K562 (cell line): ENCODE results near the gene UVRAG. TPM values are rescaled to one million over a fixed set of nuclear protein-coding genes. Genes with fewer than 3 reads are reported as not detected.

Experiments used
- ATAC-seq: fragments of 200-7000 bp; cut with Tn5 transposase; 3 replicates; pipeline ENCODE4 v1.9.1; 2020; ENCODE audit warnings: moderate library complexity
- BruUV-seq: library from RNA; stranded (reverse); fragments of 400-500 nt; replicated peaks from 2 replicates; lab custom pipeline; 2021; lab: Mats Ljungman, UMichigan
- CTCF ChIA-PET: fragments of 300-600 bp; formaldehyde crosslinking; extraction: SDS; loops from one replicate; lab custom pipeline; 2021; ENCODE audit warnings: low intra/inter-chr PET ratio; lab: Yijun Ruan, JAX
- POLR2A ChIA-PET: fragments of 300-600, 350-650 bp; sonication (Branson Sonifier 250); formaldehyde crosslinking; extraction: SDS; loops from one replicate; lab custom pipeline; 2021; ENCODE audit warnings: antibody characterized with exemption, inconsistent platforms; lab: Yijun Ruan, JAX
- DNase-seq, 4 experiments: peaks; one replicate each; pipeline versions ENCODE4 v3.0.0 to v3.0.0-alpha.2; 2011 to 2018; ENCODE audit warnings: low spot score in 3 of 4, mixed read lengths in 3 of 4; ENCODE audit errors: extremely low read depth in 1 of 4
- FAIRE-seq: peaks from 2 replicates; lab custom pipeline; 2011; peaks lifted over from hg19 to GRCh38; lab: Jason Lieb, UNC
- H2AFZ ChIP-seq: 2 replicates; pipeline ENCODE4 v1.6.0; 2011; ENCODE audit warnings: low read depth, low read length, control low read depth, inconsistent platforms
- H3K27ac ChIP-seq: fragments of 200-600 bp; 3 replicates; pipeline ENCODE4 v1.8.0; 2011; ENCODE audit warnings: low read depth, mild to moderate bottlenecking, control low read depth, inconsistent platforms, low read length, moderate library complexity, mixed read lengths; ENCODE audit errors: extremely low read depth
- H3K27me3 ChIP-seq, 2 experiments: fragments of 300-600 bp in 1 of 2; 2 replicates in 1 of 2; 3 replicates in 1 of 2; pipeline versions ENCODE4 v1.6.0 to v1.8.0; 2011; ENCODE audit warnings: inconsistent platforms in 2 of 2, low read length in 2 of 2, mild to moderate bottlenecking in 1 of 2, mixed read lengths in 1 of 2, moderate library complexity in 1 of 2; ENCODE audit not compliant: control insufficient read depth in 2 of 2, insufficient read depth in 2 of 2
- H3K36me3 ChIP-seq: fragments of 300-600 bp; 3 replicates; pipeline ENCODE4 v1.8.0; 2011; ENCODE audit warnings: mild to moderate bottlenecking, low read length, inconsistent platforms; ENCODE audit not compliant: control insufficient read depth, insufficient read depth
- H3K4me1 ChIP-seq, 2 experiments: fragments of 200-600 bp in 1 of 2; replicated peaks in 1 of 2; 2 replicates in 1 of 2; 3 replicates in 1 of 2; pipeline versions ENCODE4 v1.5.1 to v1.8.0; 2011; ENCODE audit warnings: inconsistent platforms in 2 of 2, low read length in 2 of 2, mild to moderate bottlenecking in 1 of 2, mixed read lengths in 1 of 2, moderate library complexity in 1 of 2; ENCODE audit not compliant: control insufficient read depth in 2 of 2, insufficient read depth in 2 of 2
- H3K4me2 ChIP-seq: 2 replicates; pipeline ENCODE4 v1.6.1; 2011; ENCODE audit warnings: low read length, control low read depth, inconsistent platforms, mixed read lengths; ENCODE audit not compliant: insufficient read depth
- H3K4me3 ChIP-seq: fragments of 200-600 bp; sonication (generic), shearing (Covaris generic); 2 replicates; pipeline ENCODE4 v1.5.1; 2016; ENCODE audit warnings: control low read depth, inconsistent platforms
- H3K79me2 ChIP-seq: fragments of 200-600 bp; 3 replicates; pipeline ENCODE4 v1.8.0; 2011; ENCODE audit warnings: low read length, inconsistent platforms; ENCODE audit not compliant: control insufficient read depth, insufficient read depth
- H3K9ac ChIP-seq, 2 experiments: 2 replicates each; pipeline versions ENCODE4 v1.6.0 to v1.6.1; 2011; ENCODE audit warnings: low read depth in 2 of 2, low read length in 2 of 2, control low read depth in 1 of 2, inconsistent platforms in 1 of 2, mild to moderate bottlenecking in 1 of 2, mixed read lengths in 1 of 2; ENCODE audit not compliant: insufficient read depth in 1 of 2
- H3K9me1 ChIP-seq: one replicate; pipeline ENCODE4 v1.6.0; 2011; ENCODE audit warnings: inconsistent platforms, mild to moderate bottlenecking, low read length, moderate library complexity; ENCODE audit not compliant: control insufficient read depth, insufficient read depth
- H3K9me3 ChIP-seq: replicated peaks from 2 replicates; pipeline ENCODE4 v1.5.1; 2011; ENCODE audit warnings: low read depth, low read length, inconsistent platforms; ENCODE audit not compliant: control insufficient read depth, insufficient read depth
- H4K20me1 ChIP-seq: replicated peaks from 2 replicates; pipeline ENCODE4 v1.6.1; 2011; ENCODE audit warnings: low read length, inconsistent platforms, mixed read lengths; ENCODE audit not compliant: control insufficient read depth, insufficient read depth
- BCOR ChIP-seq: fragments of 450-650 bp; IDR thresholded peaks from 2 replicates; pipeline ENCODE4 v1.6.1; 2016
- MEIS2 ChIP-seq: fragments of 450-650 bp; IDR thresholded peaks from 2 replicates; pipeline ENCODE4 v1.6.1; 2014; ENCODE audit warnings: mild to moderate bottlenecking; ENCODE audit not compliant: partially characterized antibody
- POLR3A ChIP-seq: IDR thresholded peaks from 2 replicates; pipeline ENCODE4 v1.6.1; 2011; ENCODE audit warnings: borderline replicate concordance, mild to moderate bottlenecking, moderate library complexity; ENCODE audit not compliant: insufficient read length, insufficient read depth; ENCODE audit errors: extremely low read depth
- RAD51 ChIP-seq: fragments of 450-650 bp; IDR thresholded peaks from 2 replicates; pipeline ENCODE4 v1.7.1; 2016; ENCODE audit warnings: low read depth, mild to moderate bottlenecking, borderline replicate concordance
- SMARCB1 ChIP-seq: IDR thresholded peaks from 2 replicates; pipeline ENCODE4 v1.6.1; 2011; ENCODE audit warnings: improper control_type of control experiment, low read depth; ENCODE audit not compliant: insufficient read length
- WGBS: fragments of 100-300 bp; shearing (Covaris generic); methylation state at CpG from one replicate; pipeline ENCODE4 v1.1.6; 2016; ENCODE audit warnings: low coverage, mixed read lengths; ENCODE audit not compliant: insufficient coverage; ENCODE audit errors: missing lambda C conversion rate; 5-methylcytosine and 5-hydroxymethylcytosine counted together
- in situ Hi-C: fragments of 300-500 bp; cut with MboI; formaldehyde crosslinking; loops from 4 replicates; pipeline ENCODE4 v1.15.0; 2018; ENCODE audit warnings: inconsistent platforms, mixed read lengths
- intact Hi-C: fragments of 100-400 bp; cut with micrococcal nuclease; formaldehyde crosslinking; loops from 2 replicates; pipeline ENCODE4 v1.14.2; 2022
- polyA plus RNA-seq, 8 experiments: library from polyadenylated mRNA; depleted of rRNA in 4 of 8; stranded (reverse) in 5 of 8; unstranded in 3 of 8; fragments of >200 nt; fragmentation: Nextera tagmentation in 2 of 8; fragmentation: Illumina TruSeq in 1 of 8; extraction: Ambion mirVana in 2 of 8; extraction: Trizol in 1 of 8; gene quantifications; 2 replicates each; pipeline versions ENCODE4 v1.2.1 to v1.2.3, GENCODE V29; 2011 to 2014; ENCODE audit warnings: inconsistent platforms in 1 of 8, missing spikeins in 1 of 8
- total RNA-seq, 7 experiments: library from RNA; depleted of rRNA in 6 of 7; stranded (reverse); fragments of >200 nt in 6 of 7; fragmentation: Illumina TruSeq in 2 of 7; extraction: Trizol in 2 of 7; gene quantifications; 2 replicates each; pipeline versions ENCODE4 v1.2.1 to v1.2.3, GENCODE V29; 2011 to 2021; ENCODE audit warnings: low replicate concordance in 1 of 7
- TF ChIP-seq, protein P1 (sequence below): fragments of 450-650 bp; formaldehyde crosslinking; IDR thresholded peaks from 2 replicates; pipeline ENCODE4 v1.4.0; 2020; ENCODE audit warnings: mild to moderate bottlenecking, mixed read lengths
- TF ChIP-seq, protein P2 (sequence below): fragments of 450-650 bp; formaldehyde crosslinking; IDR thresholded peaks from 2 replicates; pipeline ENCODE4 v1.4.0; 2020; ENCODE audit warnings: mild to moderate bottlenecking, moderate library complexity

UVRAG gene
- total and polyA plus RNA-seq, 9 of the 15 experiments (the other 6 are each of a cell fraction or from before 2014, with no cell fraction given) = 3.1 to 17.8 (median 12.4) TPM

DNA sequence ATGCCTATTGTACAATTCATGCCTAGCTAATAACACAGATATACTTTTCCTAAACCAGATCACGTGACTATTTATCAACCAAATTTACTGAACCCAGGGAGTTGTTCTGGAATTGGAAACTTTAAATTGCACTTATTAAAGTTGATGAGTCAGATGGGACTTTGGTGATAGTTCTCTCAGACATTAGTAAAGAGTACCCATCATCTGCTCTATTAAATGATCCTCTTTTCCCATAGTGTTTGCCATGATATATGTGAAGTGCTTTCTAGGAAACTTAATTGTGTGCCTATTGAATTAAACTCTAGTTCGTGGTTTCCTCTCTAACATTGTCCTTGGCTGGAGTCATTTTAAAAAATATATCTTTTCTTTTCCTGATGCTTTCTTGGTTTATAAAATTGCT is 99.0 kb downstream of the UVRAG start:
- no peak for ATAC-seq
- 65% methylated on average over 2 of the region's 2 CpGs for WGBS
- DNase-seq = no peak
- H3K27ac ChIP-seq = no peak overlapping the region
- H3K27me3 ChIP-seq = no peaks in the 10 kb centered on the region
- intact Hi-C loops (no loop called here), in situ Hi-C loops (no loop called here)
- peaks cover 18% of the 10 kb centered on the region; the same call in 2 of the 3 replicates for H3K36me3 ChIP-seq
- no peaks in the 10 kb centered on the region for H3K9me1 ChIP-seq
- TF ChIP-seq RAD51 (peak; percentile 36), POLR3A (no peak)
- TF ChIP-seq, protein P1, sequence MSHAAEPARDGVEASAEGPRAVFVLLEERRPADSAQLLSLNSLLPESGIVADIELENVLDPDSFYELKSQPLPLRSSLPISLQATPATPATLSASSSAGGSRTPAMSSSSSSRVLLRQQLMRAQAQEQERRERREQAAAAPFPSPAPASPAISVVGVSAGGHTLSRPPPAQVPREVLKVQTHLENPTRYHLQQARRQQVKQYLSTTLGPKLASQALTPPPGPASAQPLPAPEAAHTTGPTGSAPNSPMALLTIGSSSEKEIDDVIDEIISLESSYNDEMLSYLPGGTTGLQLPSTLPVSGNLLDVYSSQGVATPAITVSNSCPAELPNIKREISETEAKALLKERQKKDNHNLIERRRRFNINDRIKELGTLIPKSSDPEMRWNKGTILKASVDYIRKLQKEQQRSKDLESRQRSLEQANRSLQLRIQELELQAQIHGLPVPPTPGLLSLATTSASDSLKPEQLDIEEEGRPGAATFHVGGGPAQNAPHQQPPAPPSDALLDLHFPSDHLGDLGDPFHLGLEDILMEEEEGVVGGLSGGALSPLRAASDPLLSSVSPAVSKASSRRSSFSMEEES (CRISPR knock-in tag) = peak; percentile 77
- no peaks in the 10 kb centered on the region for H3K79me2 ChIP-seq
- no TSS peak for BruUV-seq
- H3K4me2 ChIP-seq = no peak overlapping the region
- H4K20me1 ChIP-seq = no peaks in the 10 kb centered on the region
- no peak for FAIRE-seq
- H3K9ac ChIP-seq = no peak overlapping the region
- H2AFZ ChIP-seq = no peak overlapping the region
- 0 out of 5 replicates have a peak, but pooled peaks cover 0 to 2% of the 10 kb centered on the region in 2 experiments for H3K4me1 ChIP-seq
- H3K9me3 ChIP-seq = no peaks in the 10 kb centered on the region
- H3K4me3 ChIP-seq = no peak overlapping the region
- CTCF ChIA-PET = no interaction called here
- POLR2A ChIA-PET = interaction anchor here (0.7 kb wide), 1 partner anchor 11 kb away, joined by 3 read pairs; no protein-coding TSS in a partner anchor

- Histone ChIP-seq H2AFZ (no peak overlapping the region), H4K20me1 (no peaks in the 10 kb centered on the region), H3K4me2 (no peak overlapping the region), H3K27ac (no peak overlapping the region), H3K9me1 (no peaks in the 10 kb centered on the region), H3K4me3 (no peak overlapping the region), H3K9me3 (no peaks in the 10 kb centered on the region), H3K9ac (no peak overlapping the region), H3K27me3 (no peaks in the 10 kb centered on the region), H3K4me1 (no peaks in the 10 kb centered on the region), H3K79me2 (no peaks in the 10 kb centered on the region), H3K36me3 (peaks cover 17% of the 10 kb centered on the region; the same call in 2 of the 3 replicates)
- FAIRE-seq (no peak), DNase-seq (no peak), ATAC-seq (no peak)
- no TSS peak for BruUV-seq
- TF ChIP-seq SMARCB1 (no peak), MEIS2 (peak; percentile 18), BCOR (no peak)
- TF ChIP-seq, protein P2, sequence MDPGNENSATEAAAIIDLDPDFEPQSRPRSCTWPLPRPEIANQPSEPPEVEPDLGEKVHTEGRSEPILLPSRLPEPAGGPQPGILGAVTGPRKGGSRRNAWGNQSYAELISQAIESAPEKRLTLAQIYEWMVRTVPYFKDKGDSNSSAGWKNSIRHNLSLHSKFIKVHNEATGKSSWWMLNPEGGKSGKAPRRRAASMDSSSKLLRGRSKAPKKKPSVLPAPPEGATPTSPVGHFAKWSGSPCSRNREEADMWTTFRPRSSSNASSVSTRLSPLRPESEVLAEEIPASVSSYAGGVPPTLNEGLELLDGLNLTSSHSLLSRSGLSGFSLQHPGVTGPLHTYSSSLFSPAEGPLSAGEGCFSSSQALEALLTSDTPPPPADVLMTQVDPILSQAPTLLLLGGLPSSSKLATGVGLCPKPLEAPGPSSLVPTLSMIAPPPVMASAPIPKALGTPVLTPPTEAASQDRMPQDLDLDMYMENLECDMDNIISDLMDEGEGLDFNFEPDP (CRISPR knock-in tag) = no peak
- in situ Hi-C loops = no loop called here
- CTCF ChIA-PET = no interaction called here
- POLR2A ChIA-PET = no interaction called here
- intact Hi-C loops = no loop called here
- WGBS = 79% methylated on average over 1 of the region's 1 CpG
These were observed 101.9 kb downstream of the UVRAG start for GRCh38 chr11:75916882-75917281.
